Smooth muscle cell (in vitro differentiated cells): ENCODE measurements around the gene SLC16A7. TPM values are rescaled to one million over a fixed set of nuclear protein-coding genes. Genes with fewer than 3 reads are reported as not detected.
A peak's percentile ranks its signal among the peaks of the same experiment; 100 is the strongest.
"Not testable (repeated sequence)": the region's sequence is repeated elsewhere in the genome, so short reads cannot be mapped to it uniquely, and the experiment has no call there.

ENCODE experiments used
- DNase-seq: peaks from one replicate; lab custom pipeline; 2025; ENCODE audit not compliant: unreplicated experiment; lab: John Stamatoyannopoulos, UW
- H2AFZ ChIP-seq: fragments of 200-600 bp; sonication (generic); 2 replicates; pipeline ENCODE4 v1.6.0; 2016; ENCODE audit warnings: antibody characterized with exemption, low read depth, mild to moderate bottlenecking
- H3F3A ChIP-seq: fragments of 200-600 bp; sonication (generic); 2 replicates; pipeline ENCODE4 v1.6.0; 2017; ENCODE audit warnings: antibody characterized with exemption, low read depth
- H3K27ac ChIP-seq: fragments of 200-600 bp; sonication (generic); 2 replicates; pipeline ENCODE4 v1.5.1; 2016; ENCODE audit warnings: low read depth, mild to moderate bottlenecking
- H3K27me3 ChIP-seq: fragments of 200-600 bp; sonication (generic); 2 replicates; pipeline ENCODE4 v1.6.1; 2016; ENCODE audit warnings: low read depth, mild to moderate bottlenecking
- H3K36me3 ChIP-seq: fragments of 200-600 bp; sonication (generic); 2 replicates; pipeline ENCODE4 v1.5.1; 2016; ENCODE audit warnings: low read depth
- H3K4me1 ChIP-seq: fragments of 200-600 bp; sonication (generic); 2 replicates; pipeline ENCODE4 v1.5.1; 2016; ENCODE audit warnings: low read depth
- H3K4me2 ChIP-seq: fragments of 200-600 bp; sonication (generic); 2 replicates; pipeline ENCODE4 v1.6.0; 2016; ENCODE audit warnings: mild to moderate bottlenecking
- H3K4me3 ChIP-seq: fragments of 200-600 bp; sonication (generic); 2 replicates; pipeline ENCODE4 v1.5.1; 2016; ENCODE audit warnings: mild to moderate bottlenecking
- H3K79me2 ChIP-seq: fragments of 200-600 bp; sonication (generic); 2 replicates; pipeline ENCODE4 v1.6.0; 2016; ENCODE audit warnings: low read depth, mild to moderate bottlenecking
- H3K9ac ChIP-seq: fragments of 200-600 bp; sonication (generic); 2 replicates; pipeline ENCODE4 v1.6.0; 2016; ENCODE audit warnings: low read depth
- H3K9me3 ChIP-seq: fragments of 200-600 bp; sonication (generic); replicated peaks from 2 replicates; pipeline ENCODE4 v1.5.1; 2016; ENCODE audit warnings: low read depth
- H4K20me1 ChIP-seq: fragments of 200-600 bp; sonication (generic); 2 replicates; pipeline ENCODE4 v1.6.0; 2016; ENCODE audit warnings: low read depth
- WGBS: methylation state at CpG from one replicate; pipeline ENCODE4 v1.1.7; 2016; ENCODE audit warnings: low lambda C conversion rate; 5-methylcytosine and 5-hydroxymethylcytosine counted together
- polyA plus RNA-seq: library from polyadenylated mRNA; unstranded; fragments of >200 nt; fragmentation: Nextera tagmentation; extraction: Ambion mirVana; gene quantifications from 2 replicates; pipeline ENCODE4 v1.2.1, GENCODE V29; 2016
- total RNA-seq: library from RNA; depleted of rRNA; stranded (reverse); fragments of >200 nt; gene quantifications from 2 replicates; pipeline ENCODE4 v1.2.3, GENCODE V29; 2014
- TF ChIP-seq, protein P1 (sequence below): fragments of 200-600 bp; sonication (generic); IDR thresholded peaks from 2 replicates; pipeline ENCODE4 v1.5.1; 2017; ENCODE audit warnings: borderline replicate concordance, mild to moderate bottlenecking, antibody characterized with exemption; ENCODE audit not compliant: insufficient read depth, poor library complexity, severe bottlenecking

Gene SLC16A7
- total and polyA plus RNA-seq, 2 experiments from 2014 or later: 1.6 to 13.8 TPM

DNA sequence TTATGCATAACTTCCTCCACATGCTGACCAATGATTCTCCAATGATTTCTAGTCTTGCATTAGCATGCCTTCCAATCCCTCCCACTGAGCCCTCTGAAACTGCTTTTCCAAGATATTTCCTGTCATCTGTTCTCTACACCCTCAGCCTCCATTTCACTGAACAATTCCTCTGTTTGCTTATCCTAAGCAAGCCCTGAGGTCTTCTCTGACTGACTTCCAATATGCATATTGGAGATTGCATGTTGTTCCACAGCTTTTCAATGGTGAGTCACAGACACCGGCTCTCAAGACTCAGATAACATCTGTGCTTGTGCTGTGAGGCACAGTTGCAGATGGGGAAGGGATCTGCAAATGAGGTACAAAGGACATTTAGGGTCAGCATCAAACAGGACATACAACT lies 141.0 kb downstream of the SLC16A7 start:
- no peak for DNase-seq
- Histone ChIP-seq H3K9me3 (no peaks in the 10 kb centered on the region), H4K20me1 (no peaks in the 10 kb centered on the region), H3K27me3 (no peaks in the 10 kb centered on the region), H3K9ac (no peak overlapping the region), H3K36me3 (no peaks in the 10 kb centered on the region), H3K27ac (no peak overlapping the region), H3K4me3 (no peak overlapping the region), H2AFZ (no peak overlapping the region), H3K4me1 (no peaks in the 10 kb centered on the region), H3K79me2 (no peaks in the 10 kb centered on the region), H3F3A (no peaks in the 10 kb centered on the region), H3K4me2 (no peak overlapping the region)
- TF ChIP-seq, protein P1, sequence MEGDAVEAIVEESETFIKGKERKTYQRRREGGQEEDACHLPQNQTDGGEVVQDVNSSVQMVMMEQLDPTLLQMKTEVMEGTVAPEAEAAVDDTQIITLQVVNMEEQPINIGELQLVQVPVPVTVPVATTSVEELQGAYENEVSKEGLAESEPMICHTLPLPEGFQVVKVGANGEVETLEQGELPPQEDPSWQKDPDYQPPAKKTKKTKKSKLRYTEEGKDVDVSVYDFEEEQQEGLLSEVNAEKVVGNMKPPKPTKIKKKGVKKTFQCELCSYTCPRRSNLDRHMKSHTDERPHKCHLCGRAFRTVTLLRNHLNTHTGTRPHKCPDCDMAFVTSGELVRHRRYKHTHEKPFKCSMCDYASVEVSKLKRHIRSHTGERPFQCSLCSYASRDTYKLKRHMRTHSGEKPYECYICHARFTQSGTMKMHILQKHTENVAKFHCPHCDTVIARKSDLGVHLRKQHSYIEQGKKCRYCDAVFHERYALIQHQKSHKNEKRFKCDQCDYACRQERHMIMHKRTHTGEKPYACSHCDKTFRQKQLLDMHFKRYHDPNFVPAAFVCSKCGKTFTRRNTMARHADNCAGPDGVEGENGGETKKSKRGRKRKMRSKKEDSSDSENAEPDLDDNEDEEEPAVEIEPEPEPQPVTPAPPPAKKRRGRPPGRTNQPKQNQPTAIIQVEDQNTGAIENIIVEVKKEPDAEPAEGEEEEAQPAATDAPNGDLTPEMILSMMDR: no peak
- WGBS: 0% methylated on average over 1 of the region's 1 CpG

DNA sequence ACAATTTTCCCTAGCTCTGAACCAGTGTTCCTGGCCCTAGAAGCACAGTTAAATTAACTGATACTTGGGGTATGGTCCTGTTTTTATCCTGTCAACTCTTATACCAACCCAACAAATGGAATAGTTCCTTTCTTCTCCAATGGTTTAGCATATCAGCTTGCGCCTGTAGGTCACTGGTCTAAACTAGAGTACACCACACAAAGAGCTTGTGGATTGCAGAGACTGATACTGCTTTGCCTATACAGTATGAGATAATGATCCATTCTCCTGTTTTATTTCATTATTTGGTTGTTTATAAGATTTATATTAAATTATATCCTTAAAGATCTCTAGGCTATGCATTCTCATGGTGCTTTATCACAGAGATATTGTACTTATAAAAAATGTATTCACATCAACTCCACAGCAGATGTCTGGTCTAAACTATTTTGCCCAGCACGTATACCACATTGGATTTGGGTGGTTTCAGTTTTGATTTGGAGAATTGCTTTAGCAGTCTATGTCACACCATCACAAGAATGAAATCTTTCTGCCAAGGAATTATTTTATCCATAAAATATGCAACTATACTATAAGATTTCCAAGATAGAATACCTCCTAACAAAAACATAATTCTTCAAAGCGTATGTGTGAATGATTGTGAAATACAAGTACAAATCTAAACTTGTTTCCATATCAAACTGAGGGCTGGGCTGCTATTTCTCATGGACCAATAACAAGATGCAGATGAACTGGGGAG lies 142.1 kb downstream of the SLC16A7 start:
- H3K27ac ChIP-seq: no peak overlapping the region
- H3K4me3 ChIP-seq: no peak overlapping the region
- no peak overlapping the region for H2AFZ ChIP-seq
- TF ChIP-seq, protein P1: no peak
- no peak for DNase-seq
- H3F3A ChIP-seq: no peaks in the 10 kb centered on the region
- H4K20me1 ChIP-seq: no peaks in the 10 kb centered on the region
- whole genome bisulfite sequencing: 92% methylated on average over 3 of the region's 3 CpGs
- H3K4me2 ChIP-seq: no peak overlapping the region
- H3K4me1 ChIP-seq: no peaks in the 10 kb centered on the region
- H3K27me3 ChIP-seq: no peaks in the 10 kb centered on the region
- no peak overlapping the region for H3K9ac ChIP-seq
- H3K9me3 ChIP-seq: no peaks in the 10 kb centered on the region
- no peaks in the 10 kb centered on the region for H3K79me2 ChIP-seq
- H3K36me3 ChIP-seq: no peaks in the 10 kb centered on the region

DNA sequence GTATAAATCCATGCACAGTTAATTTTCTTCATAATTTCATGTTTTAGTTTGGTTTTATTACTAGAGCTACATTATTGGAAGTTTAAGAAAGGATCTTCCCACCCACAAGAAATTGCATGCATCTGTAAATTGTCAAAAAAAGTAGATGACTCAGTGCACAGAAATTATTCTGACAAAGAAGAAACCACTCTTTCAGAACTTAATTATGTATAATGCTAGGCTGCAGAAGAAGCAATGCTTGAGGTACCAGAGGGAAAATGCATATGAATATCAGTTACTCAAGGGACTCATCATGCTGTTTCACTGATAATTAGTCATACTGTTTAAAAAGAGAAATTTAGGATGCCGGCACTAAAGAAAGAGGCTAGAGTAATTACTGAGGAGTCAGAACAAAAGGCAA lies 147.0 kb downstream of the SLC16A7 start:
- no peak overlapping the region for H2AFZ ChIP-seq
- H3K9ac ChIP-seq: no peak overlapping the region
- H3K79me2 ChIP-seq: no peaks in the 10 kb centered on the region
- no peak for DNase-seq
- H3K27me3 ChIP-seq: no peaks in the 10 kb centered on the region
- no peaks in the 10 kb centered on the region for H3K4me1 ChIP-seq
- WGBS: 28% methylated on average over 1 of the region's 1 CpG
- H3K4me3 ChIP-seq: no peak overlapping the region
- no peaks in the 10 kb centered on the region for H3K9me3 ChIP-seq
- no peak overlapping the region for H3K27ac ChIP-seq
- H4K20me1 ChIP-seq: no peaks in the 10 kb centered on the region
- no peaks in the 10 kb centered on the region for H3F3A ChIP-seq
- H3K36me3 ChIP-seq: no peaks in the 10 kb centered on the region
- TF ChIP-seq, protein P1: no peak
- H3K4me2 ChIP-seq: peak overlapping the region; percentile 10

DNA sequence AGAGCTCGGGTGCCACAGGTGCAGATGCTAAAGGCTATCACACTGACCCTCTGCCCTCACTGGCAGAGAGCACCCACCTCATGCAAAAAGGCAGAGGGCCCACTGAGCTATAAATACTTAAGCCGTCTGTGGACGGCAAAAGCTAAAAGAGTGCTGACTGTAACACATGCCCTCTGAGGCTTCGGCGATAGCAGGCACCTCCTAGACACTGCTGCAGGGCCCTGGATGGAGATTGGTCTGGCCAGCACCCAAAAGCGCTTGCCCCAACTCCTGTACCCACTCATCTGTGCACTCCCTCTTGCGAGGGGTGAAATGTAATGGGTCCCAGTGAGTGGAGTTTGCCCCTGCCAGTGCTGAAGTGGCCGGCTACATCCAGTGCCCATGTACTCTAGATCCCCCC lies 148.7 kb downstream of the SLC16A7 start:
- Histone ChIP-seq H3K9me3 (no peaks in the 10 kb centered on the region), H3K36me3 (no peaks in the 10 kb centered on the region), H3K27me3 (no peaks in the 10 kb centered on the region), H3K4me3 (no peak overlapping the region), H4K20me1 (no peaks in the 10 kb centered on the region), H2AFZ (no peak overlapping the region), H3K4me2 (no peak overlapping the region), H3K27ac (no peak overlapping the region), H3F3A (no peaks in the 10 kb centered on the region), H3K4me1 (no peaks in the 10 kb centered on the region), H3K9ac (no peak overlapping the region), H3K79me2 (no peaks in the 10 kb centered on the region)
- DNase-seq: no peak
- TF ChIP-seq, protein P1: no peak
- WGBS: 93% methylated on average over 8 of the region's 8 CpGs

DNA sequence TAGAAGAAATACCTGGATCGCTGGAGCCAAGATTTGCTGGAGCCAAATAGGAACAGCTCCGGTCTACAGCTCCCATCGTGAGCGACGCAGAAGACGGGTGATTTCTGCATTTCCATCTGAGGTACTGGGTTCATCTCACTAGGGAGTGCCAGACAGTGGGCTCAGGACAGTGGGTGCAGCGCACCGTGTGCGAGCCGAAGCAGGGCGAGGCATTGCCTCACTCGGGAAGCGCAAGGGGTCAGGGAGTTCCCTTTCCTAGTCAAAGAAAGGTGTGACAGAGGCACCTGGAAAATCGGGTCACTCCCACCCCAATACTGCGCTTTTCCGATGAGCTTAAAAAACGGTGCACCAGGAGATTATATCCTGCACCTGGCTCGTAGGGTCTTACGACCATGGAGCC lies 155.3 kb downstream of the SLC16A7 start:
- DNase-seq, H3K36me3 ChIP-seq, H3F3A ChIP-seq, H2AFZ ChIP-seq, H4K20me1 ChIP-seq, H3K27ac ChIP-seq, H3K4me1 ChIP-seq, H3K27me3 ChIP-seq, H3K4me2 ChIP-seq, H3K9ac ChIP-seq, H3K4me3 ChIP-seq, H3K9me3 ChIP-seq, H3K79me2 ChIP-seq: not testable (repeated sequence)
- 91% methylated on average over 19 of the region's 19 CpGs for WGBS
